Raji (cell line): ENCODE results near the gene RGMA.

Experiments
- POLR2A ChIP-seq: IDR thresholded peaks from 2 replicates; pipeline ENCODE4 v1.6.1; 2011; ENCODE audit warnings: low read depth, low read length, control low read depth; ENCODE audit not compliant: insufficient read depth

The RGMA gene

GRCh38 chr15:93049233-93049632, 39.8 kb downstream of the RGMA start:
- TF ChIP-seq POLR2A = no peak

GRCh38 chr15:93048759-93049161, 40.3 kb downstream of the RGMA start:
- no peak for TF ChIP-seq POLR2A

- TF ChIP-seq POLR2A = no peak
Measured at GRCh38 chr15:93048426-93048721, 40.6 kb downstream of the RGMA start.

GRCh38 chr15:93047621-93048425, 41.2 kb downstream of the RGMA start:
- no peak for TF ChIP-seq POLR2A

- TF ChIP-seq POLR2A = no peak
Measured at GRCh38 chr15:93046721-93047120, 42.3 kb downstream of the RGMA start.

- no peak for TF ChIP-seq POLR2A
Measured at GRCh38 chr15:93046120-93046519, 42.9 kb downstream of the RGMA start.

GRCh38 chr15:93045191-93045785, 43.7 kb downstream of the RGMA start:
- no peak for TF ChIP-seq POLR2A

GRCh38 chr15:93044301-93045190, 44.5 kb downstream of the RGMA start:
- no peak for TF ChIP-seq POLR2A

- no peak for TF ChIP-seq POLR2A
Measured at GRCh38 chr15:93043621-93044300, 45.2 kb downstream of the RGMA start.

- no peak for TF ChIP-seq POLR2A
Measured at GRCh38 chr15:93042691-93043378, 46.2 kb downstream of the RGMA start.

GRCh38 chr15:93042211-93042610, 46.8 kb downstream of the RGMA start:
- TF ChIP-seq POLR2A = no peak

GRCh38 chr15:93041159-93041547, 47.9 kb downstream of the RGMA start:
- TF ChIP-seq POLR2A = no peak

GRCh38 chr15:93040288-93041158, 48.5 kb downstream of the RGMA start:
- TF ChIP-seq POLR2A = no peak
